HG02840 (cell line): ENCODE measurements around the gene FAM13A.
"Not testable (repeated sequence)": the region's sequence is repeated elsewhere in the genome, so short reads cannot be mapped to it uniquely, and the experiment has no call there.

Experiments used
- ATAC-seq: cut with Tn5 transposase; IDR thresholded peaks from one replicate; pipeline ENCODE4 v1.9.1; 2021; ENCODE audit warnings: mild to moderate bottlenecking, moderate library complexity, moderate number of reproducible peaks; ENCODE audit not compliant: unreplicated experiment, low FRiP score

The FAM13A gene

DNA sequence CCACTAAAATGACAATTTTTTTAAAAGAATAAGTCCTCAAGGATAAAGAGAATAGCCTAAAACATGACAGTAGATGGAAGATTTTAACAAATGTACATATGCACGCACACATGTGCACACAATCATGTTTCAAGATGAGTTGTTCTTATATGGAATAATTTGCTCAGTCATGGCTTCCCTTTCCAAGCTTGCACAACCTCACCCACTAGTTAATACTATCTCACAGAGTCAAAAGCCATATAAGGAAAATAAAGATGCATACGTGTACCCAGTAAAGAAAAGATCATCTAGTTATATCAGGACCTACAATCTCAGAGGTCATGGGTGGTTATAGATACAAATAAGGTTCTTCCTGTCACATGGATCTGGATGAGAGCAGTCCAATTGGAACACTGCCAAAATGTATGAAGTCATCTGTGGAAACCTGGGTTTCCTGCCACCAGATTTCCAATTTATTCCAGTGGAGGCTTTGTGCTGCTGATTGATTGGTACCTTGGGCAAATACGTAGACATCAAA is 56.1 kb downstream of the FAM13A start:
- ATAC-seq: no peak

DNA sequence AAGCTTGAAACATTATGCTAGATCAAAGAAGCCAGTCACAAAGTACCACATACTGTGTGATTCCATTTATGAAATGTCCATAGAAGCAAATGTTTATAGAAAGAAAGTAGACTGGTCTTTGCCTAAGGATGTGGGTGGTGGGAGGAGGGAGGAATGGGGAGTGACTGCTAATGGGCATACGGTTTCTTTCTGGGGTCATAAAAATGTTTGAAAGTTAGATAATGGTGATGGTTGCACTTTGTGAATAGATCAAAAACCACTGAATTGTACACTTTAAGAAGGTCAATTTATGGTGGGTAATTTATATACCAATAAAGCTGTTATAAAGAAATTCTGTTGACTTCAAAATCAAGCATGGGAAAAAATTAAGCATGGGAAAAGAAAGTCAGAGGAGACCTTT is 56.6 kb downstream of the FAM13A start:
- ATAC-seq: no peak

DNA sequence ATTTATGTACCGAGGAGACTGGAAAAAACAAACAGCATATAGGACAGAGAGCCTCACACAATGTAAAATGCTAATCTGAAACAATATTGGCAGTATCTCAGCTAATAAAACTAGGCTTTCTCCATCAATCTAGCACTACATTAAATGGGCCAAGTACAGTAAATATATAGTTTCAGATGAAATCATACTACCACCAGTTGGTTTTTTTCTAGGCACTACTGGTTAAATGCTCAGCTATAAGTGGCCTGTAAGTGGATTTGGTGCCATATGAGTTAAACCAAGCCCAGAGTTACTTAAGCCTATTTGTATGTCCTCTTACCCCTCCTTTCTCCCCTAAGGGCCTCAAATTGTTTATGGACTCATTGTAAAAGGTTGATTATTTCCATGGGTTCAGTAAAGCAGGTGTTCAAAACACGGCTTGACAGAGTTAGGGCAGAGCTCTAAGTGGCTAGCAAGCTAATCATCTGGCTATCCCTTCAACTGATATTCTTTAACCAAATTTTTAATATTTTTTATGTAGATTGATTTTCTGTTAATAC is 57.5 kb downstream of the FAM13A start:
- ATAC-seq: no peak

DNA sequence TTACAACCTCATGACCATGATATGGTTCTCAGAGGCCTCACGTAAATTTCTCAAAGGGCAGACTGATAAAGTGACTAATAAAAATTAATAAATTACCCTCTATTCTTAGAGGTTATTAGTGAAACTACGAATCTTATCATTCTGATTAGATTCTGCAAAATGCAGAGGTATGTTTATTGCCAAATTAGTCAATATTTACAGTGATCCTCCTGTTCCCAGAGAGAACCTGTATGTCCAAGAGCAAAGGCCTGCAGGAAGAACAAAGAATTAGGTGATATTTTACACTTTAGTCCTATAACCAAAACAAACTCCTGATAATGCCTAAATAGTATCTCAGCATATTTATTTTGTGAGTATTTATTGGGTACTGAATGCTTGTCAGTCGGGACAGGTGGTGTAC is 58.1 kb downstream of the FAM13A start:
- ATAC-seq: no peak

DNA sequence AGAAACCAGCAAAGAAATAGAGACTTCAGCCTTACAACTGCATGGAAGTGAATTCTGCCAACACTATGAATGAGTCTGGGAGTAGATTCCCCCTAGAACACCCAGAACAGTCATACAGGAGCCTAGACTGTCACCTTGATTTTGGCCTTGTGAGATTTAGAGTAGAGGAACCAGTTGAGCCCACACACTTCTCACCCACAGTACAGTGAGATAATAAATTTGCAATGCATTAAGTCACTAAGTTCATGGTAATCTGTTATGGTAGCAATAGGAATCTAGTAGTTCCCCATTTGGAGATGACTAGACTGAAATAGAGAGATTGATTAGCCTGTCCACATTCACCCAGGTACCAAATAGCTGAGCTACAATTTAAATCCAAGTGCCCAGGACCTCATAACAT is 59.0 kb downstream of the FAM13A start:
- no peak for ATAC-seq

DNA sequence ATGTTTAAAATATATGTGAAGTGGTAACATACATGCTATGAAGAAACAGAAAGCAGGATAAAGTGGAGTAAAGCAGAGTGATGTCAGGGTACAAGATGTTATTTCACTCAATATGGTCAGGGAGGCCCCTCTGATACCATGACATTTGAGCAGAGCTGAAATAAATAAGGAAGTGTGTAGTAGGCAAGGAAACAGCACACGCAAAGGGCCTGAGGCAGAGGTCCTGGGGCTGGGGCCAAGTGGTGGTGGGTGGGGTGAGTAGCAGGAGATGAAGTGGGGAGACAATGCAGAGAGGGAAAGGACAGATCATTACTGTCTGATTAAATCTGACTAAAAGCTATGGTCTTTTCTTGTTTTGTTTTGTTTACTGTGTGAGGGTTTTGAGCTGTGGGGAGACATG is 61.1 kb downstream of the FAM13A start:
- ATAC-seq: no peak

DNA sequence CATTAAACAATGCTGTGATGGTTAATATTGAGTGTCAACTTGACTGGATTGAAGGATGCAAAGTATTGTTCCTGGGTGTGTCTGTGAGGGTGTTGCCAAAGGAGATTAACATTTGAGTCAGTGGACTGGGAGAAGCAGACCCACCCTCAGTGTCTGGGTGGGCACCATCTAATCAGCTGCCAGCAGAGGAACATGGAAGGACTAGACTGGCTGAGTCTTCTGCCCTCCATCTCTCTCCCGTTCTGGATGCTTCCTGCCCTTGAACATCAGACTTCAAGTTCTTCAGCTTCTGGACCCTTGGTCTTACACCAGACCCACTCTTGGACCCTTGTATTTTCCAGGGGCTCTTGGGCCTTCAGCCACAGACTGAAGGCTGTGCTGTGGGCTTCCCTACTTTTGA is 61.7 kb downstream of the FAM13A start:
- ATAC-seq: not testable (repeated sequence)

DNA sequence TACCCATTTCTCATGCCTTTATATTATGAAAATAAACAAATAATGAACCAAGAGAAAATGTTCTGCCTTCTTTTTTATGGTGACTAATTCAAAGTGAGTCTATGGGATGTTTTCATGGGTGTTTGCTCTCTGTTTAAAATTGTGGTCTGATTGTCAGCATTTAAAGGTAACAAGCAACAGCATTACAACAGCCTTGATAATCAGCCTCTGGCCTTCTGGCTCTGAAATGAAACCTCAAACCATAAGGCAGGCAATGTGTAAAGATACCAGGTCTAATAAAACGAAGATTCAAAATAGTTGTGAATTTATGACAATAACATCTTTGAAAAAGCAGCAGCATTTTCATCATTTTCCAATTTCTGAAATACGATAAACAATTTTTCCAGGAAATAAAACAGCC is 63.7 kb downstream of the FAM13A start:
- ATAC-seq: no peak

DNA sequence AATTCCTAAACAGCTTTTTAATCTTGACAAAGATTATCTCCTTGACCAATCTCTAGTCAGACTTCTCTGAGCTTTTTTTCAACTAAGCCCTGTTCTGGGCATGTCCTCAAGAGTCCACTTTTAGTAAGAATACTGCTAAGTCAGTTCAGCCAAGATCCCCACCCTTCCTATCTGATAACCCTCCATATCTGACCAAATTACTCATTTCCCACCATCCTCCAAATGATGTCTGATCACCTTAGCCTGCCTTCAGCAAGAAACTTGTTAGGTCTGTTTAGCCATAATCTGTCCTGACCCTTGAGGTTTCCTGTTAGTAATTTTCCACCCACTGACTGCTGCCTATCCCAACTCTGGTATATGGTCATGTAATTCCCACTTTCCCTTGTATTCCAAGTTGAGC is 65.2 kb downstream of the FAM13A start:
- no peak for ATAC-seq

DNA sequence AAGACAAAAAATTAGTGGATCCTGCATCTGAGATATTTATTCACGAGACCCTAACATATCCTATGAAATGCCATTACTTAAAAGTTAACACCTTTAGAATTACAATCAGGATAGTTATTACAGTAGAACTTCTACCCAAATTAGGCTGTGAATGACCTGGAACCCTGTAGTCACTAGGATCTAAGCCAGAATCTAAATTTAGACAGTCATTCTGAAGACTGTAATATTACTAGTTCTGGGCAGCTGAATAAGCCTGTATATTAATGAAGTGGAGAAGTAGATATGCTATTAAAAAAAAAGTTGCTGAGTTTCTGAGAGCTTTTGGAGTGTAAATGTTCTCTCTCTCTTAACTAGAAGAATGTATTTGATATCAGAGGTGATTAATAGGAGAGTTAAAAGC is 67.0 kb downstream of the FAM13A start:
- ATAC-seq: no peak

DNA sequence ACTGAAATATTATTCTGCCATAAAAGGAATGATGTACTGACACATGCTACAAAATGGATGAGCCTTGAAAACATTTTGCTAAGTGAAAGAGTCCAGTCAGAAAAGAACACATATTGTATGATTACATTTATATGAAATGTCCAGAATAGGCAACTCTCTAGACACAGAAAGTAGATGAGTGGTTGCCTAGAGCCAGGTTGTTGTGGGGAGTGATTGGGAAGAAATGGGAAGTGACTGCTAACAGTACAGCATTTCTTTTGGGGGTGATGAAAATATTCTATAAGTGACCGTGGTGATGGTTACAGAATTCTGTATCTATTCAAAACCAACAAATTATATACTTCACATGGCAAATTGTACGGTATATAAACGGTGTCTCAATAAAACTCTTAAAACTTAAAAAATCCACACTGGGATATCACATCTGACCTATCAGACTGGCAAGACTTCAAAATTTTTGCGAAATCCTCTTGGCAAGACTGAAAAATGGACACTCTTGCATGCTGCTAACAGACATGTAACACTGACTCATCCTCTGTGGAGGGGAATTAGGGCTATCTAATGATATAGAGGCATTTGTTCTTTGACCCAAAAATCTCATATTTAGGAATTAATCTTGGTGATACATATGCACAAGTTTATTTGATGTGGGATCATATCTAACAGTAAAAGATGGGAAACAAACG is 71.8 kb downstream of the FAM13A start:
- ATAC-seq: no peak

DNA sequence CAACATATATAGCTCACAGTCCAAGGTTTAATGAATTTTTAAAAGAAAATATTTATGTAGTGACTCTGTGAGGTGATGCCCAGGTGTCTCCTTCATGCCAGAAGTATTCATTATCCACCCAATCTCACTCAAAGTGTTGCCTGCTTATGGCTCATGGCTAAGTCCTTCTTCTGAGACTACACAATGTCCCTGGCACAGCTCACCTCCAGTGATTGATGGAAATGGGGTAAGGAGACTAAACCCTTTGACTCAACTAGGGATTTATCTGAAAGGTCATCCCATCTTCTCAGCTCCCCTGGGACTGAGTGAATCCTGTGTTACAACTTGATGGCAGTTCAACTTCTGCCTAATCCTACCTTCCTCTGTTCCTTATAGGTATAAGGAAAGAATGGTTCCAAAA is 74.2 kb downstream of the FAM13A start:
- ATAC-seq: no peak

DNA sequence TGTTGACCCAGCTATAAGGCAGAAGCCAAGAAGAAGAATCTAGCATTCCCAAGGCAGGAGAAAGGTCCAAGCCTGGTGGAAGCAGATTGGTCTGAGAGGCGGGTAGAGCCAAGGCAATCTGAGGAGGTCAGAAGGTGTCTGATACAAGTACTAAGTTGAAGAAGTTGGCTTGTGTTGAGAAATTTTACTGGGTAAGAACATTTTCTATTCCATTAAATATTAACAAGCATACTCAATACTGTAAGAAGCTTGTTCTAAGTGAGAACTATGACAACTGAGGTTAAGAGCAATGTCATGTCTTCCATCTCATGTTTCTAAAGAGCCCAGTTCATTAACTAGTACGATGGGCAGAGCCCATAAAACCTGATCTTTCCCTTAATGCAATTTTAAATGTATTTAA is 75.0 kb downstream of the FAM13A start:
- peak; percentile 55 for ATAC-seq

DNA sequence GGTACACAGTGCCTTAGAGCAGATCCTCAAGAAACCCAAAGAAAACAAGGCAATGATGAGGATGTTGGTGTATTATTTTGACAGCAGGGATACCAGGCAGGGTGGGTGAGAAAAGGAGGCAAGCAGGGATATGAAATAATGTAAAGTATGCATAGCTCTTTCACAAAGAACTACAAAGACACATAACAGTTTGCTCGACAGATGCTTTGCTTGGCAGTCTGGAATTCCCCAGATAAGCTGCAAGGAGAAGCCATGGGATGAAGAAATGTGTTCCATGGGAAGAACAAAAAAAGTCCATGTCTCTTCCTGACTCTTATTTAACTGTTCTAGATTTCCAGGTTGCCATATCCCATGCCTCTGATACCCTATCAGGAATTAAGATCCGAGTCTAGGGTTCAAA is 75.4 kb downstream of the FAM13A start:
- ATAC-seq: no peak

DNA sequence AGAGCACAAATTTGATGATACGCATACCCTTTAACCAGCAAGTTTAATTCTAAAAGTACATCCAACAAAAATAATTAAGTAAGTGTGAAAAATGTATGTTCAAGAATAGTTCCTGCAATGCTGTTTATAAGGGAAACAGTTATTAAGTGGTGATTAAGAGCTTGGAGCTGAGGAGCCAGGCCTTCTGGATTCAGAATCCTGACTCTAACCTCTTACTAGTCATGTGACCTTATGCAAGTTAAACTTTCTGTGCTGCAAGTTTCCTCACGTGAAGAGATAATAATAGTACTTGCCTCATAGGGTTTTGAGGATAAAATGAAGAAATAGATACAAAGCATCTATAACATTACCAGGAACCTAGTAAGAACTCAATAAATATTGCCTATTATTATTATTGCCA is 77.7 kb downstream of the FAM13A start:
- ATAC-seq: no peak

DNA sequence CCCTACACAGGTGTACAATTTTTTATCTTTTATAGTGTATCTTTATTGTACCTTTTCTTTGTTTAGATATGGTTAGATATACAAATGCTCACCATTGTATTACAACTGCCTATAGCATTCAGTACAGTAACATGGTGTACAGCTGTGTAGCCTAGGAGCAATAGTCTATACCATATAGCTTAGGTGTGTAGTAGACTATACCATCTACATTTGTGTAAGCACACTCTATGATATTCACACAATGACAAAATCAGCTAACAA is 80.3 kb downstream of the FAM13A start:
- ATAC-seq: no peak

DNA sequence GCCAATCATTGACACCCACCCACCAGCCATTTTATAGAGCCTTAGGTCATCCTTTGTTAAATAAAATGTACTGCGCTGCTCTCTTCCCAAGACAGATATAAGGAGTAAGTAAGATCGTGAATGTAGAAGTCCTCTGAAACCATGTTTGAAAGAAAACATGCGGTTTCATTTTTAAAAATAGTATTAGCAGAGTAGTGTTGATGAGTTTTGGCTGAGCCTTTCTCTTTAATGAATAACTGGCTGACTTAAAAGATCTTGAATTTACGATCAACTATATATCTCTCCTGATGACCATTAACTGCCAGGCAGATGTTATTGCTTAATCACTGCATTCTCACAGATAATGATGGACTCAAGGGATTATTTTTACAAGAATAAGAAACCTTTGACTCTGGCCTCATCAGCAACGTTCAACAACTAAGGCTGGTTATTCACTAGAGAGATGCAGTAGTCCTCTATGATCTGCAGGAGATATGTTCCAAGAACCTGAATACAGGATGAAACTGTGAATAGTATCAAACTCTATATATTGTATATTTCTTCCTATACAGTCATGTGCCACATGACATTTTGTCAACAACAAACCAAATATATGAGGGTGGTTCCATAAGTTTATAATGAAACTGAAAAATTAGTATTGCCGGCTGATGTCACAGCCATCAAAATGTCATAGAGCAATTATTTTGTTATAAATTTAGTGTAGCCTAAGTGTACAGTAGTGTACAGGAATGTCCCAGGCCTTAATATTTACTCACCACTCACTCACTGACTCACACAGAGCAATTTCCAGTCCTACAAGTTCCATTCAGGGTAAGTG is 80.8 kb downstream of the FAM13A start:
- ATAC-seq: no peak

DNA sequence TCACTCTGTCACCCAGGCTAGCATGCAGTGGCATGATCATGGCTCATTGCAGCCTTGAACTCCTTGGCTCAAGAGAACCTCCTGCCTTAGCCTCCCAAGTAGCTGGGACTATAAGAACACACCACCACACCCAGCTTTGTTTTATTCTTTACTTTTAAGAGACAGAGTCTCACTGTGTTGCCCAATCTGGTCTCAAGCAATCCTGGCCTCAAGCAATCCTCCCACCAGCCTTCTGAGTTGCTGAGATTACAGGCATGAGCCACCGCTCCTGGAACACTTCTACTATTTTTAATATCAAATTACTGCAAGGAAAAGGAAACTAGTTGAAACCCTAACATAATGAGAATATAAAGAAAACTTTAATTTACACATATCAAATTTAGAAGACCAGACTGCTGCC is 85.4 kb downstream of the FAM13A start:
- no peak for ATAC-seq

DNA sequence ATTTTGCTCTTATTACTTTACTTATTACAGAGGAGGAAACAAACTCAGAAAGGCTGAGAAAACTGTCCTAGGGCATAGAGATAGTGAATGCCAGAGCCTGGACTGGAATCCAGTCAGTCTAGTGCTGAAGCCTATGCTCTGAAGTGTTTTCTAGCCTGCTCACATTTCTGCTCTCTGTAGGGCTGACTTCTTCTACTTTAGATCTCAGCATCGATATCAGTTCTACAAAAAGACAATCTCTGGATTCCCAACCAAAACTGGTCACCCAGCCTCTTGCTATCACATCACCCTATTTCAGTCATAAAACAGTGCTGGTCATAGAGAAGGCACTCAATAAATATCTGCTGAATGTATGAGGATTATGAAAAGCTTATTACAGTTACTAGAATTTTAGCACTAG is 87.2 kb downstream of the FAM13A start:
- no peak for ATAC-seq

DNA sequence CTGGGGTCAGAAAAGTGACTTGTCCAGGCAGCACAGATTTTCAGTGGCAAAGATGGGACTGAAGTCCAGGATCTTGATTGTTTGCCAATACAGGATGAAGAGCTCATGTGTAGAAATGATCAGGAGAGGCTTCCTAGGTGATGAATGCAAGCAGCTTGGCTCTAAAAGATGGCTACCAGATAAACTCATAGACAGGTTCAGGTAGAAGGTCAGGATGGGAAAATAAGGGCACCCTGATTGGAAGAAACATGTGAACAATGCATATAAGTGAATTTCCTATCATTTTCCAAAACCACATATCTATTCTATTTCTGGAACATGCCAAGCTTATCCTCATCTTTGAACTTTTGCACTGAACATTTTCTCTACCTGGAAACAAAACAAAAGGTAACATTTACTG is 87.7 kb downstream of the FAM13A start:
- ATAC-seq: no peak

DNA sequence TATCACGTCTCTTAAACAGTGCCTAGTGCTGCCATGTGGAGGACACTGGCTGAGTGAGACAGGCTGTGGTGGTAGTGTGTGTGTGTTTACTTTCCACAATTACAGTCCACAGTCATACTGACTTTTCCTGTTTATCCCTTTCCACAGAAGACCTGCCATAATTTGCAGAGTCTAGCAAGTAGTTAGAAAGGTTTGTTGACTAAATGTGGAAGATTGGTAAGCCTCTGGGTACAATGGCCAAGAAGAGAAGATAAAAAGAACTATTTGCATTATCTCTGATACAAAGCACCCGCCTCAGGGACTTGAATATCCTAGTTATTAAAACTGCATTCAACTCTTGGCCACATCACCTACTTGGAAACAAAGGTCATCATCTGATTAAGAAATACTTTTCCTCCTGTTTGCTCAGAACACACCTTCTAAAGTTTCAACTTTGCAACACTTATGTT is 89.1 kb downstream of the FAM13A start:
- no peak for ATAC-seq

DNA sequence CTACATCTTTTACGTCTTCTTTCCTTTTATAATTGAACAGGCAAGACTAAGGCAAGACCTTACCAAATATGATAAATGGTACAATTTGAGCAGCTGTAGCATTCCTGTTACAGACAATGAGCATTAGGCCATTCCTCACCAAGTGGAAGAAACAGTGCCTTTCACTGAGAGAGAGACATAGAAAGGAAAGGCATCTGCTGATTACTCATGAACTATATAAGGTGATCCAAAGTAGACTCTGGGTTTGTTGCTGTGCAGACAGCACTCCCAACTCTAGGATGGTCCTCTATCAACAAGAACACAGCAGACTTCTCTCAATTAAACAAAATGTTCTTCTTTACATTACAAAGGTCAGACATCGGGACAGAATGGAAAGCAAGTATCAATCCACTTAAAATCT is 91.9 kb downstream of the FAM13A start:
- ATAC-seq: no peak
